GM18502 (cell line): ENCODE data around the gene CYB5A.
"Not testable (repeated sequence)": the region's sequence is repeated elsewhere in the genome, so short reads cannot be mapped to it uniquely, and the experiment has no call there.

Experiments
- ATAC-seq: cut with Tn5 transposase; IDR thresholded peaks from one replicate; pipeline ENCODE4 v1.9.1; 2021; ENCODE audit warnings: mild to moderate bottlenecking; ENCODE audit not compliant: unreplicated experiment, poor library complexity

The CYB5A gene

GRCh38 chr18:74299746-74300145 lies 8.0 kb upstream of the CYB5A start:
- no peak for ATAC-seq

DNA sequence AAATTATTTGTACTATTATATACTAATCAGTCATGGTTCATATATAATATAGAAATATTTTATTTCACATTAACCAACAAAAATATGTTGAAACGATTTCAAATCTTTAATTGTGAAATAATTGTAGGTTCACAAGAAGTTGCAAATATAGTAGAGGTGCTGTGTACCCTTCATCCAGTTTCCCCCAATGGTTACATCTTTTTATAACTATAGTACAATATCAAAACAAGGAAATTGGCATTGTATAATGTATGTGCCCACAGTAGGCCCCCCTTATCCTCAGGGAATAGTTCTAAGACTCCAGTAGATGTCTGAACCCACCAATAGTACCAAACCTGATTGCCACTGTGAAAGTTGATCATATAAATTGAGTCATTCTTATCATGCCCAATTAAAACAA lies 7.4 kb upstream of the CYB5A start:
- ATAC-seq: no peak

DNA sequence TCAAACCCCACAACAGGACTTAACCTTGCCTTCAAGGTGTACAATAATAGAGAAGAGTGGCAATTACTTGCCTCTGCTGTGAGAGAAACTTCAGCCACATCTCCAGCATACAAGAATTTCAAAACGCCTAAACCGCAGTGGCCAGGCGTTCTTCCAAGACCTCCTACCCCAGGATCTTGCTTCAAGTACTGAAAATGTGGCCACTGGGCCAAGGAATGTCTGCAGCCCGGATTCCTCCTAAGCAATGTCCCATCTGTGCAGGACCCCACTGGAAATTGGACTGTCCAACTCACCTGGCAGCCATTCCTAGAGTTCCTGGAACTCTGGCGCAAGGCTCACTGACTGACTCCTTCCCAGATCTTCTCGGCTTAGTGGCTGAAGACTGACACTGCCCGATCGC lies 2.8 kb upstream of the CYB5A start:
- no peak for ATAC-seq

DNA sequence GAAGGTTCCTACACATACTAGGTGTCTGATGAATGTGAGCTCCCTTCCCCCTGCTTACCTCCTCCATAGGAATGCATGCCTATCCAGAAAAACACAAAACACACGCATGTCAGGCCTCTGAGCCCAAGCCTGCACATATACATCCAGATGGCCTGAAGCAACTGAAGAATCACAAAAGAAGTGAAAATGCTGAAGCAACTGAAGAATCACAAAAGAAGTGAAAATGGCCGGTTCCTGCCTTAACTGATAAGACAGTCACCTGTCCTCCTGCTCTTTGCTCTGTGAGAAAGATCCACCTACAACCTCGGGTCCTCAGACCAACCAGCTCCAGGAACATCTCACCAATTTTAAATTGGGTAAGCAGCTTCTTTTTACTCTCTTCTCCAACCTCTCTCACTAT lies 1.2 kb upstream of the CYB5A start:
- not testable (repeated sequence) for ATAC-seq

- no peak for ATAC-seq
Observed at GRCh38 chr18:74292541-74292858, 737 bp upstream of the CYB5A start.

- ATAC-seq: no peak
Observed at GRCh38 chr18:74291472-74291770, 342 bp downstream of the CYB5A start.

GRCh38 chr18:74290794-74291471 lies 830 bp downstream of the CYB5A start:
- no peak for ATAC-seq

- ATAC-seq: no peak
Observed at GRCh38 chr18:74290021-74290420, 1.7 kb downstream of the CYB5A start.

GRCh38 chr18:74289137-74289536 lies 2.6 kb downstream of the CYB5A start:
- ATAC-seq: no peak

- no peak for ATAC-seq
Observed at GRCh38 chr18:74288730-74289129, 3.0 kb downstream of the CYB5A start.

DNA sequence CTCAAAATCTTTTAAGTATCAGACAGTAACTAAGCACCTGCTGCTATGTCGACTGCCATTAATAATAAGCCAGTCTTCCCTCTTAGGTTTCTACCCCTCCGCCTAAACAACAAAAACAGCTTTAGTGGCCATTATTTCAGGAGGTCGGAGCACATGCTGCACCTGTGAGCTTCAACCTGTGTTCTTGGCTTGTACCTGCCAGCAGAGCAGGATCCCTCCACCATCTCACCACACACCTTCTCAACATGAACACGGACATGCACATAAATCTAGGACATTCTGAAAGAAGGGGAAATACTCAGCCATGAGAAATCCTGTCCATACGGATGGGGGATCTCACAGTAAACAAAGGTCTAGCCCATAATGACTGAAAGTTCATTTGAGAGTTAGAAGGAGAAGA lies 3.7 kb downstream of the CYB5A start:
- no peak for ATAC-seq

- ATAC-seq: no peak
Observed at GRCh38 chr18:74286856-74287255, 4.9 kb downstream of the CYB5A start.

GRCh38 chr18:74286106-74286855 lies 5.5 kb downstream of the CYB5A start:
- no peak for ATAC-seq

- not testable (repeated sequence) for ATAC-seq
Observed at GRCh38 chr18:74285583-74285982, 6.2 kb downstream of the CYB5A start.

GRCh38 chr18:74284980-74285355 lies 6.8 kb downstream of the CYB5A start:
- no peak for ATAC-seq

- ATAC-seq: no peak
Observed at GRCh38 chr18:74284191-74284979, 7.4 kb downstream of the CYB5A start.

DNA sequence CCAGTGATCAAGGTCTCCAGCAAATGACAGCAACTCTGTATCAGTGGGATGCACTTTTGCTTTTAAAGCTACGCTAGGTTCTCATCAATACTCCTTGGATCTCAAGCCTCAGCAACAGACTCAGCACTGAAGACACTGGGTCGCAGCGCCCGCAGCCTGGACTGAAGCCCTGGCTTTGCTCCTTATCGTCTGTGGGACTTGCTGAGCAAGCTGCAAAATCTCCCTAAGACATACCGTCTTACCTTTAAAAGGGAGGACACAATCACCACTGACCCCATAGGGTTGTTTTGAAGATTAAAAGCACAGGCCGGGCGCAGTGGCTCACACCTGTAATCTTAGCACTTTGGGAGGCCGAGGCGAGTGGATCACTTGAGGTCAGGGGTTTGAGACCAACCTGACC lies 8.1 kb downstream of the CYB5A start:
- no peak for ATAC-seq

DNA sequence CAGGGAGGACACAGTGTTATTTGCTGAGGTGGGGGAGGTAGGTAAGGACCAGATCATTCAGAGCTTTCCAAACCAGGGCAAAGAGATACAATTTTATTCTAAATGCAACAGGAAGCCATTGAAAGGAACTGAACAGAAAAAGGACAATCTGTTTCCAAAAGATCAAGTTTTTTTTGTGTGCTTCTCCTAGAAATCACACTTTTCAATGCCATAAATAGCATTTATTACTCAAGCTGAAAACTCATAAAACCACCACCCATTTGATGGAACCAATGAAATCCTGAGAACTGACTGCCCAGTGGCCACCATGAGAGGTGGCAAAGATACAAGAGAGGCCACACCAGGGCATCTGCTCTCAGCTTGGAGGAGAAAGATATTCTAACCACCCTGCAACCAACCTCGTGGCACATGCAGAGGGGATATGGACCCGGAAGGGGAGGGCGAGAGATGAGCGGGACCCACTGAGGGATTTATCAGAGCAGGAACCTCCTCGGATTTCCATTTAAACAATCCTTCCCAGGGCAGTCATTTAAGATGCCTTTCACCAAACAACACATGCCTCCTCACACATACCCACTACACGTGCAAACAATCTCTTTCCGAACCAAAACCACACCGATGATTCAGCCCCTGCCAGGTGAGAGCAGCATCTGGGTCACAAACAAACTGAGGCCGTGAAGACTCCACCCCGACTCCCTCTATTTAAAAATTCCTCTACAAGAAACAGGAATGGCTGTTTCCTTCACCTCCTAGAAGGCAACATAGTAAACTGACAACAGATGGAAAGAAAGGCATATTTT lies 8.8 kb downstream of the CYB5A start:
- no peak for ATAC-seq

DNA sequence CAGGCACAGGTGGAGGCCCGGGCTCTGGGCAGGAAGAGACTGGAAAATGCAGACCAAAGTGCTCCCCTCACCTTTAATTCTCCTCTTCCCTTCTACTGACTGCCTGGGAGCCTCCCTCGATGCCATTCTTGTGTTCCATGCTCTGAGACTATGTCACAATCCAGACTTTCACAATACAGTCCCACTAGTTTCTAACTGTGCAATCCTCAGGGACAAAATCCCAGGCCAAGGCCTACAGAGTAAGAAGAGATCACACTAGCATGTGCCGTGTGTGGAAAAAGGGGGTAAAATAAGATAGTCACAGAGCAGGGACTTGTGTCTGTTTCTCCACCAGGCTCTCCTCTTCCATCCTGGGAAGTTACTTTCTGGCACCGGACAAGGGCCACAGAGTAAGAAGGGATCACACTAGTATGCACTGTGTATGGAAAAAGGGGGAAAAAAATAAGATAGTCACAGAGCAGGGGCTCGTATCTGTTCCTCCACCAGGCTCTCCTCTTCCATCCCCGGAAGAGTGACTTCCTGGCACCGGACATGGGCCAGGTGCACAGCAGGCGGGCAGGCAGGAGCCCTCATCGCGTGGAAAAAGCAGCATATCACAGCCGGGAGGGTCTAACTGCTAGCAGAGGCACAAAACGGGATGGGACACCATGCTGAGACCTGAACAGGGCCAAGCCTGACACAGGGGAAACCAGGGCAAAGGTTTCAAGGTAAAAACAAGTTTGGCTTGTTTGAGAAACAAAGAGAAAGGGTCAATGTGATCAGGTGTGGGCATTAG lies 9.6 kb downstream of the CYB5A start:
- peak; percentile 51 for ATAC-seq
